HepG2 (cell line): Measurements from ENCODE around the gene IL3. TPM values are rescaled to one million over a fixed set of nuclear protein-coding genes. Genes with fewer than 3 reads are reported as not detected.

Experiments used
- ATAC-seq: fragments of 200-7000 bp; cut with Tn5 transposase; 3 replicates; pipeline ENCODE4 v1.9.1; 2020; ENCODE audit warnings: mild to moderate bottlenecking, moderate library complexity
- BruUV-seq: library from RNA; stranded (reverse); fragments of 400-500 nt; replicated peaks from 2 replicates; lab custom pipeline; 2021; lab: Mats Ljungman, UMichigan
- CTCF ChIA-PET: fragments of 300-600 bp; formaldehyde crosslinking; extraction: SDS; loops from one replicate; lab custom pipeline; 2021; ENCODE audit warnings: low total read pairs, inconsistent platforms, low intra/inter-chr PET ratio; lab: Yijun Ruan, JAX
- POLR2A ChIA-PET: fragments of 350-600 bp; sonication (Branson Sonifier 250); formaldehyde crosslinking; loops from one replicate; lab custom pipeline; 2020; ENCODE audit warnings: antibody characterized with exemption, inconsistent platforms; lab: Yijun Ruan, JAX
- DNase-seq: peaks from one replicate; pipeline ENCODE4 v3.0.0-alpha.2; 2015; ENCODE audit warnings: low spot score
- FAIRE-seq: peaks from 3 replicates; lab custom pipeline; 2011; peaks lifted over from hg19 to GRCh38; lab: Jason Lieb, UNC
- H2AFZ ChIP-seq: one replicate; pipeline ENCODE4 v1.6.1; 2011; ENCODE audit warnings: low read length, inconsistent platforms
- H3K27ac ChIP-seq: fragments of 300-600 bp; 3 replicates; pipeline ENCODE4 v1.8.0; 2011; ENCODE audit warnings: mixed run types, mild to moderate bottlenecking, mixed read lengths, low read length, inconsistent platforms; ENCODE audit not compliant: insufficient read depth; ENCODE audit errors: extremely low read length
- H3K27me3 ChIP-seq, 2 experiments: fragments of 200-600 bp in 1 of 2; 2 replicates in 1 of 2; 3 replicates in 1 of 2; pipeline versions ENCODE4 v1.6.0 to v1.8.0; 2011; ENCODE audit warnings: low read length in 2 of 2, mild to moderate bottlenecking in 2 of 2, moderate library complexity in 2 of 2, inconsistent platforms in 1 of 2; ENCODE audit not compliant: insufficient read depth in 2 of 2, control insufficient read depth in 1 of 2
- H3K36me3 ChIP-seq, 2 experiments: fragments of 200-600 bp in 1 of 2; replicated peaks in 1 of 2; 2 replicates in 1 of 2; 3 replicates in 1 of 2; pipeline versions ENCODE4 v1.5.1 to v1.8.0; 2011; ENCODE audit warnings: low read length in 2 of 2, inconsistent platforms in 1 of 2; ENCODE audit not compliant: insufficient read depth in 2 of 2, control insufficient read depth in 1 of 2
- H3K4me1 ChIP-seq: 2 replicates; pipeline ENCODE4 v1.5.1; 2012; ENCODE audit warnings: low read length, inconsistent platforms; ENCODE audit not compliant: insufficient read depth
- H3K4me2 ChIP-seq: 2 replicates; pipeline ENCODE4 v1.6.0; 2011; ENCODE audit warnings: low read depth, low read length, inconsistent platforms
- H3K4me3 ChIP-seq, 3 experiments: fragments of 200-600 bp in 1 of 3; sonication (generic), shearing (Covaris generic) in 1 of 3; replicated peaks in 1 of 3; 2 replicates each; pipeline ENCODE4 v1.5.1; 2011 to 2016; ENCODE audit warnings: low read length in 3 of 3, inconsistent platforms in 2 of 3, low read depth in 2 of 3, mild to moderate bottlenecking in 2 of 3, control low read depth in 1 of 3, mixed read lengths in 1 of 3; ENCODE audit not compliant: insufficient read depth in 1 of 3
- H3K79me2 ChIP-seq: one replicate; pipeline ENCODE4 v1.6.1; 2011; ENCODE audit warnings: low read length, inconsistent platforms; ENCODE audit not compliant: insufficient read depth
- H3K9ac ChIP-seq: 2 replicates; pipeline ENCODE4 v1.6.0; 2011; ENCODE audit warnings: mild to moderate bottlenecking, low read depth, low read length, inconsistent platforms; ENCODE audit not compliant: insufficient read depth
- H3K9me3 ChIP-seq: 2 replicates; pipeline ENCODE4 v1.5.1; 2012; ENCODE audit warnings: mild to moderate bottlenecking, low read length
- H4K20me1 ChIP-seq: 2 replicates; pipeline ENCODE4 v1.6.0; 2011; ENCODE audit warnings: inconsistent platforms, mild to moderate bottlenecking, low read length, moderate library complexity; ENCODE audit not compliant: insufficient read depth
- AGO2 ChIP-seq: fragments of 200-400 bp; formaldehyde crosslinking; optimal IDR thresholded peaks from 2 replicates; pipeline ENCODE3; 2017; ENCODE audit warnings: mild to moderate bottlenecking, low read depth, low read length, moderate library complexity
- CC2D1A ChIP-seq: sonication (generic); formaldehyde crosslinking; IDR thresholded peaks from 2 replicates; pipeline ENCODE4 v1.8.1; 2023; ENCODE audit warnings: mild to moderate bottlenecking, missing genetic modification reagents
- NFE2L1 ChIP-seq: sonication (generic); formaldehyde crosslinking; IDR thresholded peaks from 2 replicates; pipeline ENCODE4 v1.4.0; 2020; ENCODE audit warnings: missing genetic modification reagents, mild to moderate bottlenecking, borderline replicate concordance
- NRL ChIP-seq: sonication (generic); formaldehyde crosslinking; IDR thresholded peaks from 2 replicates; pipeline ENCODE4 v1.5.0; 2020; ENCODE audit warnings: missing genetic modification reagents, mild to moderate bottlenecking, moderate library complexity, borderline replicate concordance
- POGZ ChIP-seq: sonication (generic); formaldehyde crosslinking; IDR thresholded peaks from 2 replicates; pipeline ENCODE4 v1.4.0; 2020; ENCODE audit warnings: mild to moderate bottlenecking, missing genetic modification reagents
- SMAD1 ChIP-seq: sonication (generic); formaldehyde crosslinking; IDR thresholded peaks from 2 replicates; pipeline ENCODE4 v1.4.0; 2020; ENCODE audit warnings: missing genetic modification reagents, low read depth, mild to moderate bottlenecking, borderline replicate concordance
- SRY ChIP-seq: sonication (generic); formaldehyde crosslinking; IDR thresholded peaks from 2 replicates; pipeline ENCODE4 v1.8.0; 2022; ENCODE audit warnings: mild to moderate bottlenecking, missing genetic modification reagents
- ZNF329 ChIP-seq: sonication (generic); formaldehyde crosslinking; IDR thresholded peaks from 2 replicates; pipeline ENCODE4 v1.9.0; 2021; ENCODE audit warnings: low read depth, mild to moderate bottlenecking, missing genetic modification reagents
- ZNF543 ChIP-seq: sonication (generic); formaldehyde crosslinking; IDR thresholded peaks from 2 replicates; pipeline ENCODE4 v1.4.0; 2020; ENCODE audit warnings: mild to moderate bottlenecking, missing genetic modification reagents
- ZNF746 ChIP-seq: sonication (generic); formaldehyde crosslinking; IDR thresholded peaks from 2 replicates; pipeline ENCODE4 v1.8.0; 2022; ENCODE audit warnings: mild to moderate bottlenecking, missing genetic modification reagents
- WGBS: methylation state at CpG from one replicate; pipeline ENCODE4 v1.1.6; 2017; ENCODE audit warnings: low lambda C conversion rate; 5-methylcytosine and 5-hydroxymethylcytosine counted together
- in situ Hi-C: cut with HindIII; loops from 2 replicates; pipeline ENCODE4 v1.10.0; 2017; ENCODE audit warnings: low pct_unique_long_range_greater_than_20kb; ENCODE audit not compliant: extremely low pct_ligation_motif_present
- intact Hi-C: fragments of 100-400 bp; cut with micrococcal nuclease; formaldehyde crosslinking; loops from one replicate; pipeline ENCODE4 v1.10.0; 2022; ENCODE audit not compliant: unreplicated experiment
- polyA plus RNA-seq, 8 experiments: library from polyadenylated mRNA; depleted of rRNA in 3 of 8; stranded (reverse) in 7 of 8; unstranded in 1 of 8; fragments of >200 nt; fragmentation: Illumina TruSeq in 4 of 8; extraction: Trizol in 4 of 8; gene quantifications; 2 replicates each; pipeline versions ENCODE4 v1.2.1 to v1.2.3, GENCODE V29; 2011 to 2016; ENCODE audit warnings: low read depth in 4 of 8, missing spikeins in 1 of 8, mixed read lengths in 1 of 8; ENCODE audit not compliant: insufficient read depth in 1 of 8
- total RNA-seq, 5 experiments: library from RNA; depleted of rRNA; stranded (reverse); fragments of >200 nt; fragmentation: Illumina TruSeq; extraction: Trizol; gene quantifications; 2 replicates each; pipeline ENCODE4 v1.2.3, GENCODE V29; 2016; ENCODE audit warnings: low read depth in 1 of 5
- TF ChIP-seq, protein P1 (sequence below): sonication (generic); formaldehyde crosslinking; IDR thresholded peaks from 2 replicates; pipeline ENCODE4 v1.4.0; 2020; ENCODE audit warnings: mild to moderate bottlenecking, missing genetic modification reagents

Gene IL3
- total and polyA plus RNA-seq, 2 of the 13 experiments (the other 11 are each of a cell fraction or from before 2014, with no cell fraction given): not detected

GRCh38 chr5:132053483-132053882, 7.0 kb upstream of the IL3 start:
- ChIA-PET POLR2A (no interaction called here), CTCF (no interaction called here)
- TF ChIP-seq ZNF543 (no peak), POGZ (no peak), ZNF746 (no peak), SRY (no peak), AGO2 (no peak)
- Histone ChIP-seq H3K79me2 (no peaks in the 10 kb centered on the region), H3K9me3 (no peaks in the 10 kb centered on the region), H3K27me3 (peaks cover 3 to 22% of the 10 kb centered on the region in 2 experiments; a peak in 3 of 5 replicates), H3K4me2 (no peak overlapping the region), H4K20me1 (no peaks in the 10 kb centered on the region), H3K9ac (no peak overlapping the region), H3K36me3 (no peaks in the 10 kb centered on the region), H3K27ac (no peak overlapping the region), H3K4me3 (no peak overlapping the region), H2AFZ (no peak overlapping the region), H3K4me1 (no peaks in the 10 kb centered on the region)
- BruUV-seq: no TSS peak
- DNase-seq (no peak), ATAC-seq (no peak), FAIRE-seq (no peak)
- intact Hi-C loops: no loop called here
- WGBS: 25% methylated on average over 4 of the region's 4 CpGs
- in situ Hi-C loops: no loop called here

- FAIRE-seq (no peak), ATAC-seq (no peak), DNase-seq (no peak)
- no peak overlapping the region for H3K27ac ChIP-seq
- in situ Hi-C loops: no loop called here
- POLR2A ChIA-PET: no interaction called here
- no peaks in the 10 kb centered on the region for H3K36me3 ChIP-seq
- no peak overlapping the region for H2AFZ ChIP-seq
- H3K4me3 ChIP-seq: no peak overlapping the region
- no TSS peak for BruUV-seq
- intact Hi-C loops: no loop called here
- H3K79me2 ChIP-seq: no peaks in the 10 kb centered on the region
- no peaks in the 10 kb centered on the region for H3K9me3 ChIP-seq
- no peaks in the 10 kb centered on the region for H3K4me1 ChIP-seq
- H3K9ac ChIP-seq: no peak overlapping the region
- no peaks in the 10 kb centered on the region for H4K20me1 ChIP-seq
- H3K4me2 ChIP-seq: no peak overlapping the region
- CTCF ChIA-PET: no interaction called here
- H3K27me3 ChIP-seq: peaks cover 3 to 27% of the 10 kb centered on the region in 2 experiments; a peak in 3 of 5 replicates
- WGBS: 21% methylated on average over 9 of the region's 10 CpGs
- TF ChIP-seq SMAD1 (CRISPR knock-in tag) (no peak), NFE2L1 (CRISPR knock-in tag) (no peak), POGZ (no peak), CC2D1A (CRISPR knock-in tag) (no peak), ZNF329 (CRISPR knock-in tag) (no peak), NRL (CRISPR knock-in tag) (no peak)
- TF ChIP-seq, protein P1, sequence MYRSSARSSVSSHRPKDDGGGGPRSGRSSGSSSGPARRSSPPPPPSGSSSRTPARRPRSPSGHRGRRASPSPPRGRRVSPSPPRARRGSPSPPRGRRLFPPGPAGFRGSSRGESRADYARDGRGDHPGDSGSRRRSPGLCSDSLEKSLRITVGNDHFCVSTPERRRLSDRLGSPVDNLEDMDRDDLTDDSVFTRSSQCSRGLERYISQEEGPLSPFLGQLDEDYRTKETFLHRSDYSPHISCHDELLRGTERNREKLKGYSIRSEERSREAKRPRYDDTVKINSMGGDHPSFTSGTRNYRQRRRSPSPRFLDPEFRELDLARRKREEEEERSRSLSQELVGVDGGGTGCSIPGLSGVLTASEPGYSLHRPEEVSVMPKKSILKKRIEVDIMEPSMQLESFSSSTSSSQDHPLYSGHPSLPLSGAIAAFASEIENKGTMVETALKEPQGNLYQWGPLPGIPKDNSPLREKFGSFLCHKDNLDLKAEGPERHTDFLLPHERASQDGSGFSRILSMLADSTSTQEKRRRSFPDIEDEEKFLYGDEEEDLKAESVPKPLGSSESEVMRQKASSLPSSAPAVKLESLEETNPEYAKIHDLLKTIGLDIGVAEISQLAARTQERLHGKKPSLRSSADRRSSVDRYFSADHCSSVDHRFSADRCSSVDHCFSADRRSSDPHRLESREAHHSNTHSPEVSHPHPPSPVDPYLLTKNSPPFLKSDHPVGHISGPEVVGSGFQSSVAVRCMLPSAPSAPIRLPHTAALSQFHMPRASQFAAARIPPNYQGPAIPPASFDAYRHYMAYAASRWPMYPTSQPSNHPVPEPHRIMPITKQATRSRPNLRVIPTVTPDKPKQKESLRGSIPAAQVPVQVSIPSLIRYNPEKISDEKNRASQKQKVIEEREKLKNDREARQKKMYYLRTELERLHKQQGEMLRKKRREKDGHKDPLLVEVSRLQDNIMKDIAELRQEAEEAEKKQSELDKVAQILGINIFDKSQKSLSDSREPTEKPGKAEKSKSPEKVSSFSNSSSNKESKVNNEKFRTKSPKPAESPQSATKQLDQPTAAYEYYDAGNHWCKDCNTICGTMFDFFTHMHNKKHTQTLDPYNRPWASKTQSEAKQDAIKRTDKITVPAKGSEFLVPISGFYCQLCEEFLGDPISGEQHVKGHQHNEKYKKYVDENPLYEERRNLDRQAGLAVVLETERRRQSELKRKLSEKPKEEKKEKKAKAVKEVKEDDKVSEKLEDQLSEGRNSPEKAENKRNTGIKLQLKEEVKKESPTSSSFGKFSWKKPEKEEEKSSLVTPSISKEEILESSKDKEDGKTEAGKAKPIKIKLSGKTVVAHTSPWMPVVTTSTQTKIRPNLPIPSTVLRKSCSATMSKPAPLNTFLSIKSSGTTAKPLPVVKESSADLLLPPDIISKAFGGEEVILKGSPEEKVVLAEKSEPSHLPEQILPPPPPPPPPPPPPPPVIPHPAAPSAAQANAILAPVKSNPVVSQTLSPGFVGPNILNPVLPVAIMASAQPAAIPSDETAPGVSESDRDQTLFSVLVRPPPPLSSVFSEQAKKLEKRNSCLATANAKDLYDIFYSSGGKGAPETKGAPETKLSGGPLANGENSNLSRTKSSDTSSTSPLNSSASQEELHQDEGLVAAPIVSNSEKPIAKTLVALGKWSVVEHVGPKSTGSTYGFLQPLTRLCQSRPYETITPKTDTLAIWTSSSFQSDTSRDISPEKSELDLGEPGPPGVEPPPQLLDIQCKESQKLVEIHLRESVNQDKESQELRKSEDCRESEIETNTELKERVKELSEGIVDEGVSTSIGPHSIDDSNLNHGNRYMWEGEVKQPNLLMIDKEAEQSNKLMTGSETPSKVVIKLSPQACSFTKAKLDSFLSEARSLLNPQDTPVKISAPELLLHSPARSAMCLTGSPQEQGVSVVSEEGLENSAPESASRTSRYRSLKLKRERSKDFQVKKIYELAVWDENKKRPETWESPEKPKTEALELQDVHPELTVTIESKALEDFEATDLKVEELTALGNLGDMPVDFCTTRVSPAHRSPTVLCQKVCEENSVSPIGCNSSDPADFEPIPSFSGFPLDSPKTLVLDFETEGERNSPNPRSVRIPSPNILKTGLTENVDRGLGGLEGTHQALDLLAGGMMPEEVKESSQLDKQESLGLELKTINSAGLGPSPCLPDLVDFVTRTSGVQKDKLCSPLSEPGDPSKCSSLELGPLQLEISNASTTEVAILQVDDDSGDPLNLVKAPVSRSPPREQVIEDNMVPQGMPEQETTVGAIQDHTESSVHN (CRISPR knock-in tag): no peak
Observed at GRCh38 chr5:132054031-132054696, 6.3 kb upstream of the IL3 start.
